OCI-M1 (cell line): Measurements from ENCODE around the gene TGDS.

Source experiments
- DNase-seq: peaks from one replicate; lab custom pipeline; 2025; lab: John Stamatoyannopoulos, UW

Gene TGDS

GRCh38 chr13:94601446-94602431 lies 5.8 kb upstream of the TGDS start, which contains the start of gene GPR180:
GPR180 (plus strand) TSS chr13:94601857; CDS start chr13:94601928, 71 bp downstream.
- DNase-seq, result peak; percentile 99

- no peak for DNase-seq
These were observed 3.9 kb upstream of the TGDS start for GRCh38 chr13:94599877-94600276.

- no peak for DNase-seq
These were observed 2.3 kb upstream of the TGDS start for GRCh38 chr13:94598281-94598680.

- no peak for DNase-seq
These were observed 621 bp upstream of the TGDS start for GRCh38 chr13:94596575-94596971.

GRCh38 chr13:94595001-94595949 lies 677 bp downstream of the TGDS start:
- DNase-seq, result peak; percentile 71

GRCh38 chr13:94590744-94591143 lies 5.2 kb downstream of the TGDS start:
- DNase-seq, result no peak

GRCh38 chr13:94588541-94588940 lies 7.4 kb downstream of the TGDS start:
- no peak for DNase-seq

GRCh38 chr13:94586371-94586770 lies 9.6 kb downstream of the TGDS start:
- no peak for DNase-seq

- no peak for DNase-seq
These were observed 10.3 kb downstream of the TGDS start for GRCh38 chr13:94585543-94586101.

- no peak for DNase-seq
These were observed 12.0 kb downstream of the TGDS start for GRCh38 chr13:94583926-94584325.

- DNase-seq, result no peak
These were observed 16.9 kb downstream of the TGDS start for GRCh38 chr13:94579063-94579462.

- no peak for DNase-seq
These were observed 26.3 kb downstream of the TGDS start for GRCh38 chr13:94569615-94570014.

GRCh38 chr13:94568443-94568842 lies 27.5 kb downstream of the TGDS start:
- no peak for DNase-seq

- no peak for DNase-seq
These were observed 28.4 kb downstream of the TGDS start for GRCh38 chr13:94567581-94567980.

- no peak for DNase-seq
These were observed 34.8 kb downstream of the TGDS start for GRCh38 chr13:94561126-94561525.

- no peak for DNase-seq
These were observed 35.8 kb downstream of the TGDS start for GRCh38 chr13:94560116-94560515.

- no peak for DNase-seq
These were observed 36.6 kb downstream of the TGDS start for GRCh38 chr13:94559222-94559795.

- peak; percentile 64 for DNase-seq
These were observed 37.2 kb downstream of the TGDS start for GRCh38 chr13:94558716-94559115.

- no peak for DNase-seq
These were observed 38.2 kb downstream of the TGDS start for GRCh38 chr13:94557684-94558235.

GRCh38 chr13:94556621-94557020 lies 39.3 kb downstream of the TGDS start:
- DNase-seq, result no peak

- DNase-seq, result no peak
These were observed 39.9 kb downstream of the TGDS start for GRCh38 chr13:94556041-94556440.
